ENCODE results near the gene CGB7.

Gene CGB7

GRCh38 chr19:49057636-49058234 is at the start of gene CGB7:
Gene CGB7, minus strand, starts transcription at chr19:49057749. Its CDS starts 2,374 bp downstream, at chr19:49055375.
- peak; percentile 46 for DNase-seq

- DNase-seq: peak; percentile 37
Measured at GRCh38 chr19:49106648-49107135, 49.1 kb upstream of the CGB7 start.

GRCh38 chr19:49104229-49104864 is 46.8 kb upstream of the CGB7 start:
- DNase-seq: no peak

- no peak for DNase-seq
Measured at GRCh38 chr19:49103331-49104085, 46.0 kb upstream of the CGB7 start.

- DNase-seq: no peak
Measured at GRCh38 chr19:49102303-49102702, 44.8 kb upstream of the CGB7 start.

GRCh38 chr19:49101160-49101559 is 43.6 kb upstream of the CGB7 start:
- no peak for DNase-seq

GRCh38 chr19:49098795-49099194 is 41.2 kb upstream of the CGB7 start:
- DNase-seq: no peak

- DNase-seq: peak; percentile 60
Measured at GRCh38 chr19:49097453-49098288, 40.1 kb upstream of the CGB7 start.

- DNase-seq: no peak
Measured at GRCh38 chr19:49094505-49095482, 37.2 kb upstream of the CGB7 start.

- no peak for DNase-seq
Measured at GRCh38 chr19:49092686-49093085, 35.1 kb upstream of the CGB7 start.

GRCh38 chr19:49091391-49092038 is 34.0 kb upstream of the CGB7 start:
- no peak for DNase-seq

- DNase-seq: no peak
Measured at GRCh38 chr19:49086296-49086695, 28.7 kb upstream of the CGB7 start.

- no peak for DNase-seq
Measured at GRCh38 chr19:49085868-49086232, 28.3 kb upstream of the CGB7 start.

GRCh38 chr19:49085020-49085867 is 27.7 kb upstream of the CGB7 start, which contains the start of gene SNRNP70:
Gene SNRNP70, plus strand, starts transcription at chr19:49085451. Its CDS starts 964 bp downstream, at chr19:49086415.
- DNase-seq: peak; percentile 100

- no peak for DNase-seq
Measured at GRCh38 chr19:49084206-49085019, 26.9 kb upstream of the CGB7 start.

- DNase-seq: no peak
Measured at GRCh38 chr19:49081273-49081672, 23.7 kb upstream of the CGB7 start.

GRCh38 chr19:49080392-49080791 is 22.8 kb upstream of the CGB7 start:
- no peak for DNase-seq

- peak; percentile 35 for DNase-seq
Measured at GRCh38 chr19:49074869-49075268, 17.3 kb upstream of the CGB7 start.

Measured in fibroblast of skin of right quadriceps (primary cell).